Endothelial cell of umbilical vein (primary cell): Measurements from ENCODE around the gene SNCA. TPM values are rescaled to one million over a fixed set of nuclear protein-coding genes. Genes with fewer than 3 reads are reported as not detected.
A peak's percentile ranks its signal among the peaks of the same experiment; 100 is the strongest.

Experiments used
- BruUV-seq: library from RNA; stranded (reverse); fragments of 400-500 nt; replicated peaks from 2 replicates; lab custom pipeline; 2021; lab: Mats Ljungman, UMichigan
- CTCF ChIA-PET: fragments of 300-600, 350-600 bp; sonication (Branson Sonifier 250); formaldehyde crosslinking; loops from one replicate; lab custom pipeline; 2021; ENCODE audit warnings: antibody characterized with exemption, inconsistent platforms; lab: Charles Lee
- POLR2A ChIA-PET: fragments of 300-600, 350-600 bp; sonication (Branson Sonifier 250); formaldehyde crosslinking; loops from one replicate; lab custom pipeline; 2021; ENCODE audit warnings: antibody characterized with exemption, inconsistent platforms; lab: Charles Lee
- DNase-seq: peaks from one replicate; pipeline ENCODE4 v3.0.0-alpha.2; 2011; ENCODE audit warnings: low read depth, low spot score
- FAIRE-seq: peaks from 2 replicates; lab custom pipeline; 2011; peaks lifted over from hg19 to GRCh38; lab: Jason Lieb, UNC
- H2AFZ ChIP-seq: 2 replicates; pipeline ENCODE4 v1.6.0; 2012; ENCODE audit warnings: low read depth, low read length, control low read depth, inconsistent platforms
- H3K27ac ChIP-seq: 2 replicates; pipeline ENCODE4 v1.5.1; 2011; ENCODE audit warnings: low read depth, mild to moderate bottlenecking, control low read depth, low read length, moderate library complexity; ENCODE audit not compliant: insufficient read depth
- H3K27me3 ChIP-seq, 2 experiments: 2 replicates each; pipeline versions ENCODE4 v1.6.0 to v1.6.1; 2011; ENCODE audit warnings: low read length in 2 of 2, mixed read lengths in 1 of 2; ENCODE audit not compliant: control insufficient read depth in 2 of 2, insufficient read depth in 2 of 2
- H3K36me3 ChIP-seq, 2 experiments: 2 replicates in 1 of 2; 3 replicates in 1 of 2; pipeline ENCODE4 v1.5.1; 2011; ENCODE audit warnings: low read length in 2 of 2, mild to moderate bottlenecking in 1 of 2, moderate library complexity in 1 of 2; ENCODE audit not compliant: control insufficient read depth in 2 of 2, insufficient read depth in 2 of 2; ENCODE audit errors: extremely low read depth in 1 of 2
- H3K4me1 ChIP-seq: 3 replicates; pipeline ENCODE4 v1.5.1; 2011; ENCODE audit warnings: mild to moderate bottlenecking, low read length; ENCODE audit not compliant: control insufficient read depth, insufficient read depth; ENCODE audit errors: extremely low read depth
- H3K4me2 ChIP-seq: 2 replicates; pipeline ENCODE4 v1.6.1; 2011; ENCODE audit warnings: low read length, control low read depth, mixed read lengths; ENCODE audit not compliant: insufficient read depth
- H3K4me3 ChIP-seq, 3 experiments: fragments of 200-600 bp in 1 of 3; sonication (generic), shearing (Covaris generic) in 1 of 3; replicated peaks in 1 of 3; 2 replicates each; pipeline ENCODE4 v1.5.1; 2011 to 2016; ENCODE audit warnings: control low read depth in 3 of 3, low read length in 3 of 3, mild to moderate bottlenecking in 2 of 3, inconsistent platforms in 1 of 3, low read depth in 1 of 3, moderate library complexity in 1 of 3; ENCODE audit not compliant: insufficient read depth in 1 of 3
- H3K79me2 ChIP-seq: 2 replicates; pipeline ENCODE4 v1.6.0; 2012; ENCODE audit warnings: low read length, inconsistent platforms; ENCODE audit not compliant: control insufficient read depth, insufficient read depth
- H3K9ac ChIP-seq: replicated peaks from 2 replicates; pipeline ENCODE3; 2011; ENCODE audit warnings: low read length, control low read depth; ENCODE audit not compliant: insufficient read depth; ENCODE audit errors: extremely low read depth
- H3K9me1 ChIP-seq: replicated peaks from 3 replicates; pipeline ENCODE4 v1.6.0; 2011; ENCODE audit warnings: mild to moderate bottlenecking, low read length; ENCODE audit not compliant: control insufficient read depth, insufficient read depth; ENCODE audit errors: extremely low read depth
- H3K9me3 ChIP-seq: replicated peaks from 2 replicates; pipeline ENCODE4 v1.5.1; 2012; ENCODE audit warnings: low read length, inconsistent platforms; ENCODE audit not compliant: control insufficient read depth, insufficient read depth
- H4K20me1 ChIP-seq: replicated peaks from 2 replicates; pipeline ENCODE3; 2011; ENCODE audit warnings: mild to moderate bottlenecking, low read length; ENCODE audit not compliant: control insufficient read depth, insufficient read depth; ENCODE audit errors: extremely low read depth
- CTCF ChIP-seq, 2 donors: IDR thresholded peaks; 1 replicate in 1 of 2; 2 replicates in 1 of 2; pipeline ENCODE4 v1.5.1; 2011; ENCODE audit warnings: low read length in 2 of 2, mild to moderate bottlenecking in 2 of 2, moderate library complexity in 2 of 2, control low read depth in 1 of 2, inconsistent platforms in 1 of 2, low read depth in 1 of 2; ENCODE audit not compliant: insufficient read depth in 1 of 2; ENCODE audit errors: extremely low read depth in 1 of 2
- EZH2 ChIP-seq: IDR thresholded peaks from 2 replicates; pipeline ENCODE4 v1.6.1; 2012; ENCODE audit warnings: borderline replicate concordance, low read depth, mild to moderate bottlenecking, moderate library complexity, low read length, inconsistent platforms; ENCODE audit not compliant: severe bottlenecking
- FOS ChIP-seq: IDR thresholded peaks from 2 replicates; pipeline ENCODE4 v1.6.1; 2011; ENCODE audit warnings: mild to moderate bottlenecking, low read length, moderate library complexity, borderline replicate concordance; ENCODE audit not compliant: insufficient read depth
- GATA2 ChIP-seq: IDR thresholded peaks from 2 replicates; pipeline ENCODE4 v1.7.0; 2011; ENCODE audit warnings: low read depth, mild to moderate bottlenecking, moderate library complexity, mixed read lengths, low read length; ENCODE audit not compliant: insufficient read length, insufficient read depth
- JUN ChIP-seq: IDR thresholded peaks from 2 replicates; pipeline ENCODE4 v1.6.1; 2011; ENCODE audit warnings: borderline replicate concordance, low read depth; ENCODE audit not compliant: insufficient read length, insufficient read depth
- MAX ChIP-seq: IDR thresholded peaks from 2 replicates; pipeline ENCODE4 v1.6.1; 2011; ENCODE audit not compliant: insufficient read depth, insufficient read length
- MYC ChIP-seq: IDR thresholded peaks from one replicate; pipeline ENCODE4 v1.6.1; 2011; ENCODE audit warnings: mild to moderate bottlenecking, low read depth, low read length
- POLR2A ChIP-seq: IDR thresholded peaks from 2 replicates; pipeline ENCODE4 v1.6.1; 2012; ENCODE audit warnings: low read depth, mild to moderate bottlenecking, control low read depth, low read length
- POLR2AphosphoS5 ChIP-seq: IDR thresholded peaks from 2 replicates; pipeline ENCODE4 v1.6.1; 2012; ENCODE audit warnings: low read depth, mild to moderate bottlenecking, control low read depth, low read length, moderate library complexity; ENCODE audit not compliant: insufficient read depth
- dilution Hi-C: fragments of 300-500 bp; cut with MboI; formaldehyde crosslinking; loops from one replicate; pipeline ENCODE4 v1.15.0; 2019; ENCODE audit warnings: low sequenced_read_pairs; ENCODE audit not compliant: extremely low pct_ligation_motif_present
- intact Hi-C: fragments of 100-400 bp; cut with micrococcal nuclease; formaldehyde crosslinking; loops from one replicate; pipeline ENCODE4 v1.10.0; 2022
- polyA plus RNA-seq, 4 experiments: library from polyadenylated mRNA; depleted of rRNA in 3 of 4; stranded (reverse) in 3 of 4; unstranded in 1 of 4; fragments of >200 nt; gene quantifications; 2 replicates each; pipeline versions ENCODE4 v1.2.1 to v1.2.3, GENCODE V29; 2011 to 2012; ENCODE audit warnings: missing spikeins in 1 of 4
- total RNA-seq: library from RNA; stranded (reverse); gene quantifications from 2 replicates; pipeline ENCODE4 v1.2.3, GENCODE V29; 2021

SNCA gene
- total and polyA plus RNA-seq, 2 donors (not counting 3 experiments of a cell fraction or from before 2014, with no cell fraction given): 76.8 to 116 TPM

- FAIRE-seq (peak; percentile 33), DNase-seq (peak; percentile 91)
- Histone ChIP-seq H3K4me1 (peaks cover 53% of the 10 kb centered on the region), H3K36me3 (peaks cover 0 to 2% of the 10 kb centered on the region in 2 experiments), H3K9me3 (no peaks in the 10 kb centered on the region), H4K20me1 (no peaks in the 10 kb centered on the region), H3K9ac (peak overlapping the region; percentile 83), H3K27ac (peak overlapping the region; percentile 90), H2AFZ (no peak overlapping the region), H3K4me3 (peak overlapping the region in 1 of 3 experiments; percentile 45), H3K27me3 (no peaks in the 10 kb centered on the region), H3K4me2 (peak overlapping the region; percentile 86), H3K79me2 (peaks cover 29% of the 10 kb centered on the region), H3K9me1 (no peaks in the 10 kb centered on the region)
- no TSS peak for BruUV-seq
- TF ChIP-seq POLR2AphosphoS5 (peak; percentile 54), MYC (no peak), JUN (peak; percentile 91), MAX (no peak), EZH2 (no peak), FOS (peak; percentile 85), POLR2A (peak; percentile 77), CTCF (IDR thresholded peaks at IDR 0.05; ENCODE audit: extremely low read depth in 1 of 2, insufficient read depth in 1 of 2, low read depth in 1 of 2, low read length in 2 of 2) (no peak), GATA2 (peak; percentile 94)
- intact Hi-C loops (loop anchor here (1.0 to 2.0 kb wide), 4 partner anchors 37 to 311 kb away; partner anchors contain the start of gene SNCA), dilution Hi-C loops (no loop called here)
- POLR2A ChIA-PET: no interaction called here
- CTCF ChIA-PET: interaction anchor here (0.8 to 1.7 kb wide), 6 partner anchors 10 to 65 kb away, joined by 3 to 6 read pairs (median 4); no protein-coding TSS in a partner anchor
Measured at GRCh38 chr4:89800012-89800516, 36.9 kb downstream of the SNCA start.
